Measurements from ENCODE around the gene PIGL.

- TF ChIP-seq CTCF (IDR thresholded peaks at IDR 0.05) (no peak), POLR2AphosphoS5 (IDR thresholded peaks at IDR 0.05) (no peak), POLR2A (IDR thresholded peaks at IDR 0.05) (no peak)
Measured at GRCh38 chr17:16348586-16348985, 131.6 kb downstream of the PIGL start.

Measured in transverse colon (tissue), 4 donors.